NCI-H2029 (cell line): Measurements from ENCODE around the gene PDCD11.

Experiments
- DNase-seq: peaks from one replicate; lab custom pipeline; 2025; lab: John Stamatoyannopoulos, UW

Gene PDCD11

DNA sequence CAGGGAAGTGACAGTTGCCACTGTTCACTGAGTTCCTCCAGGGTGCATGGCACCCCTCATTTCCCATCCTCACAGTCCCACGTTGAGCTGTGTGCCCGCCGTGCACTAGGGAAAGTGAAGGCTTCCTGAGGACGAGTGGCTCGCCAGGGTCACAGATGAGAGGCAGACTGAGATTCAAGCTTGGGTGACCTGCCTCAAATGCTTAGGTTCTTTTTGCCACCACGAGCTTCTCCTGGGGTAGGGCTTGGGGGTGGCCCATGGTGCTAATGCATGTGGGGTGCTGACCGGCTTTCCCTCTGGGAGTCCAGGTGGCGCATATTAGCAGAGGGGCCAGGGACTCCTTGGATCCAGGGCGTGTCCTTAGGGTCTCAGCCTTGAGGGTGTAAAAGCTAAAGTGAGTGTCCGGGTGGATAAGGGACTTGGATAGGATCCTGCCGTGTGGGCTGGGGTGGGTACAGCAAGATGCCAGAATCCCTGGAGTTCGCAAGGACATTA lies 53.8 kb downstream of the PDCD11 start:
- no peak for DNase-seq

DNA sequence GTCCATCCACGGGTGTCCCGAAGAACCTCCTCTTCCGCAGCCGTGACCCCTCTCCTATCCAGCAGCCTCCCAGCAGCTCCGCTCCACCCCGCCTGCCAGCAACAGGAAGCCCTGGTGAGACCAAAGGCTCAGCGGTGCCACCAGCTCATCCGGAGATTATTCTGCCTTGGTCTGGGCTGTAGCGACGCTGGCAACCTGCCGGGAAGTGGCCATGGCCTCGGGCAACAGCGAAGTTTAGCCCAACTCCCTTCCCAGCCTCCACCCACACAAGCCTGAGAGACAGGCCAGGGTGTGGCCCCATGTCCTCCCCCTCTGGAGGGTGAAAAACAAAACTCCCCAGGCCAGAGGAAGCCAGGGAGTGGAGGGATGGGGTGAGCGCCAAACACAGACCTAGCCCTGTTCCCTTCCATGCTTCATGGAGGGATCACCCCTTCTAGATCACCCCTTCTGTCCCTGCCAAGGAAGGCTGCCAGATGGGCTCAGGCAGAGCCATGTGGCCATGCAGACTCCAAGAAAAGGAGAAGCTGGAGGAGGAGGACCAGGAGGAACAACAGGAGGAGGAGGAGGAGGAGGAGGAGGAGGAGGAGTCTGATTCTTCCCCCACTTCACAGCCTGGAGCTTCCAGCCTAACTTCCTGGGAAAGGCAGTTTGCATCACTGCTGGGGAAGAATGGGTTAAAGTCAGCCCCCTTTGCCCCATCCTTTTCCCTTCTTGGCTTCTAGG lies 54.8 kb downstream of the PDCD11 start:
- no peak for DNase-seq

DNA sequence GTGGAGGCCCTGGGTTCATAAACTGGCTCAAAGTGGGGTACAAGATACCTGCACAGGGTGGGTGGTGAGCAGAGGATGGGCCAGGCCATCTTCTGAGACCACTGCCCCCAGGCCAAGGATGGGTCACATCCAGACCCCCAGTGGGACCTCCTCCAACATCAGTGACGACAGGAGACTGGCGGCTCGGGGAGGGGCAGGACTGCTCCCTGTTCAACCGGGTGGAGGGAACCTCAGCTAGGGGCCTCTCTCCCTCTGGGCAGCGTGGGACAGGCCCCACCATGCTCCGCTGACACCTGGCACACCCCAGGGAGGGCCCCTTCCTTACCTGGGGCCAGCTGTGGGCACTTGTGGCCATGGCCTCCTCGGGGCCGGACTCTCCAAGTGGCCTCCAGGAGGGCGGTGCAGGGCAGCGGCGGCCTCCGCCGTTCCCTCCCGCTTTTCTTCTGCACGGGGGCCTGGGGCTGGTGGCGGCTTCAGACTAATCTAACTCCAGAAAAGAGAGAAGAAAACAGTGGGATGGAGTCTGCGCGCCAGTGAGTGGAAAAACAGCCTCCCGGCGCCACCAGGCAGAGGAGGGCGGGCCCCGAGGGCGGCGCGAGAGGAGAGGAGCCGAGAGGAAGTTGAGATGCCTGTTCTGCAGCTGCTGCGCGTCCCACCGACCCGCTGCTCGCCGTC lies 55.5 kb downstream of the PDCD11 start, which contains the start of gene CALHM2:
Gene CALHM2, minus strand, starts transcription at position 540 of the 675 bp plus-strand sequence. CDS start 2,429 bp downstream, outside the sequence.
- DNase-seq: no peak

DNA sequence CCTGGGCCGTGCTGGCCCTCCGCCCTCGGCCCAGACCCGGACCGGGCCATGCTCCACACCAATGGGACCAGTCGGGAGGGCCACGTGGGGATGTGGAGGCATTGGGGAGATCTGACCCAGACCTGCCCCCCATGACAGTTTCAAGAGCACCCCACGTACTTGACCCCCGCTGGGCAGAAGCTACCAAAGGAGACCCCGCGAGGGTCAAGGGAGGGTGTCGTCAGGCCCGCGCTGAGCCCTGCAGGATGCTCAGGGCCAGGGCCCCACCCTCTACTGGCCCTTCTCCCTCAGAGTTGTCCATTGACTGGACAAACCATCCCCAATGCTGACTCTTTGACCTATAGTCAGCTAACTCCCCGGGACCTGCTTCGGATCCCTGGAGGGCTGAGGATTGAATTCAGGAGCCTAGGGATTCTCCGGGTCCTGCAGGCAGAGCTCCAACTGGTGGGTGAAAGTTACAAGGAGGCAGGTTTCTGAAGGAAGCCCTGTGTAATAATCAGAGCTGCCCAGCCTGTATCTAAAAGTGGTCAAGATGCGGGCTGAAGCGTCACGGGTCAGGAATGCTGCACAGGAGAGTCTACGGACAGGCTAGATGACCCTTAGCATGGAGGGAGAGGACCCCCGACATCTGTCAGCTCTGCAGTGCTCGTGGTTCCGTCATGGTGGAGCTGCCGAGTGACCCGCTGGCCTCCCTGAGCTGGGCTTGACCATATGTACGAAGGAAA lies 56.2 kb downstream of the PDCD11 start:
- no peak for DNase-seq

DNA sequence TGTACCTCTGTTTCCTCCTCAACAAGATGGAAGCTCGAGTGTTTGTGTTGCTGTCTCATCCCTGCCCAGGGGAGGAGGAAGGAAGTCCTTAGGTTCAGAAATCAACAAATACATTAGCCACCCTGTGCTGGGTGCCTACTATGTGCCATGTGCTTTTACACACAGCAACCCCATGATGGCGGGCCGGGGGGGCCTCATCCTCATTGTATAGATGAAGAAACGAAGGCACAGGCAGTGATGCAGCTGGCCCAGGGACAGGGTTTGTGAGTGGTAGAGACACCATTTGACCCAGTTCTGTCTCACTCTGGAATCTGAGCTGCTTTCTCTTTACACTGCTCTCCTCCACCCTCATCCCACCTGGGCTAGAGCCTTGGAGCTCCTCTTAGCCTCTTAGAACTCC lies 57.6 kb downstream of the PDCD11 start:
- no peak for DNase-seq

DNA sequence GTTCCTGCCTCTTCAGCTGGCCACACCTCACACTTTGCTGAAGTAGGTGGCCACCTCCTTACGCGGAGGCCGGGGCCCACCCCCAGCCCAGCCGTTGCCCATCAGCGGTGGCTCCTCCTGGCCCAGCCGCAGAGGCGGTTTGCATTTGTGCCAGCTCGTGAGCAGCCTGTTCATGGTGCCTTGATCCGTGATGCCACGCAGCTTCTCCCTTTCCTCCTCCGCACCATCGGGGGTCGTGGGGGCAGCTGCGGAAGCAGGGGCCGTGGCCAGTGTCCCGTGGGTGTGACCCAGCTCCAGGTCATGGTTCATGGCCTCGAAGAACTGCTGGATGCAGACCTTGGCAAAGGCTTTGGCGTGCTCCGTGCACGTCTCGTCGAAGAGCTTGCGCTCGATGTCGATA lies 58.8 kb downstream of the PDCD11 start:
- DNase-seq: no peak

DNA sequence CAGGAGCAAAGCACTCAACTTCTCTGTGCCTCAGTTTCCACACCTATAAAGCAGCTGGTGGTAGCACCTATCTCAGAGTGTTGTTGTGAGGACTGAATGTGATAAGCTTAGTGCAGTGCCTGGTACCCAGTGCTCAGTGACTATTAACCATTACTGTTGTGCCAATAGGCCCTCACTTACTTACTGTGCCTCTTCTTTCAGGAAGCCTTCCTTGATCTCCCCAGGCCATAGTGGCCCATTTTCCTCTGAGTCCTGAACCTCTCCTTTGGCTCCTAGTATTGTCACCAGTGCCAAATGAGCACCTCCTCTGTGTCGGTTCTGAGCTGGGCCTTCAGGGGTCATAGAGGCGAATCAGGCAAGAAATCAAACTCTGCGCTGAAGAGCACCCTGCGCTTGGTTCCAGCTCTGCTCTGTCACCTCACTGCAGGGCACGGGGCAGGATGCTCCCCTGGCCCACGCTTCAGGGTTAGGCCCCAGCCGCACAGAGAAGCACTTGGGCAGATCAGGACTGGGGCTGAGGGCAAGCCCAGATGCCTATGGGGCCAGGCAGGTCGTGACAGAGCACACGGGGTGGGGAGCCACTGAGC lies 59.7 kb downstream of the PDCD11 start:
- no peak for DNase-seq

DNA sequence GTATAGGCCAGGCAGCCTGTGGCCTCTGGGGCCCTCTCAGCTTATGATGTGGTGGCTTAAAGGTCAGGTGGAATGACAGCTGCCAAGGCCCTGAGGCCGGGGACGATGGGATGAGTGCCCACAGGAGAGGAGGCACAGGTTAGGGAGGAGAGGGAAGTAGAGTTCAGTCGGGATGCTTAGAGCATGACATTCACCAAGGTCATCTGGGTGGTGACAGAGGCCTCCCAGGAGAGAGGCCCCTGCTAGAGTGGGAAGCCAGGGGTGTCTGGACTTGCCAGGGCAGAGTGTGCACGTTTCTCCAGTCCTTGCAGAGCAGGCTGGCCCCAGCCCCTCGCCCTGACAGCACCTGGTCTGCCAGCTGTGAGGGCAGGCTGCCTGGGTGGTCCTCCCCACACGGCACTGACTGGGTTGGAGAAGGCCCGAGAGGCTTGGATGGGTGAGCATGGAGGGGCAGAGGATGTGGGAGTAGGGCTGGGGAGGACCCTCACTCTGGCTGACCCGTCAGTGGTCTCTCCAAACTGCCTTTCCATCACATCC lies 60.8 kb downstream of the PDCD11 start:
- DNase-seq: no peak

DNA sequence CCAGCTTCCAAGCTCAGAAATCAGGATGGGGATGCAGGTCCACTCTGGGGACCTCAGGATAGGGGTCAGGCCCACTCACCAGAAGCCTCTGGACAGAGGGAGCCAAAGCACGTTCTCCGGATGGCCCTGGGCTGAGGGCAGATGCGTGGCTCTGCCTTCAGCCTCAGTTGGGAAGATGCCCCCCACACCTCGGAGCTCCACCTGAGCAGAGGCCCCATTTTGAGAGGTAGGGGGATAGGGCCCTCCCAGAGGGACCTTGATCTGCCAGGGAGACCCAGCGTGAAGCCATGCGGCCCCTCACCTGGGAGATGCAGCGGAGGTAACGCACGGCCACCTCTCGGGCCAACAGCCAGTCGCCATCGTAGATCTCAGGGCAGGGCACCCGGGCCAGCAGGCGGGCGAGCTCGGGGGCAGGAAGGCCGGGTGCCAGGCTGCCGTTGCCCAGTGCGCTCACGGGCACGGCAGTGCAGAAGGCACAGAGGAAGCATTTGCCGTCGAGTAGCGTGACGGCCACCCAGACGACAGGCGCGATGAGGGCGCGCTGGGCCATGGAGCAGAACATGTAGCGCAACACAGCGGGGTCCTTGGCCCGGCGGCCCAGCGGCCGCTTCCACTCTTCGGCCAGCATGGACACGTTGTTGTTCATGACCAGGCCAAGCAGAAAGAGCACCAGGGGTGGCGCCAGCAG lies 61.6 kb downstream of the PDCD11 start:
- no peak for DNase-seq

DNA sequence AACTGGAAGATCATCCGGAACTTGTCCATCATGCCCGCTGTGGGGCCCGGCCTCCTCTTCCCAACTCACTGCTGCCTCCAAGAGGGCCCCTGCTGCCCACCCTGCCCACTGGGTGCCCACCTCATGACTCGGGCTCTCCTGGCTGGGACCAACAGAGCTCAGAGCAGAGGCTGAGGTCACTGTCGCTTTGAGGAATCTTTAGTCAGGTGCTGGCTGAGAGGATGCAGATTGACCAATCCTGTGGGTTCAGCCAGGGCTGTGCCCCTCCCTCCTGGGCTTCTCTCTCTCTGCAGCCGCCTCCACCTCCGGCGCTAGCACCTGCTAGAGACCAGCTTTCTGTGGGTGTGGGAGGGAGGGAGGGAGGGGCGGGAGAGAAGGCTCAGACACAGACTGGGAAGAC lies 62.3 kb downstream of the PDCD11 start, which contains the start of gene CALHM1:
Gene CALHM1, minus strand, starts transcription at position 181 of the 400 bp plus-strand sequence. Its CDS starts 149 bp downstream, at position 32.
- DNase-seq: peak; percentile 37

DNA sequence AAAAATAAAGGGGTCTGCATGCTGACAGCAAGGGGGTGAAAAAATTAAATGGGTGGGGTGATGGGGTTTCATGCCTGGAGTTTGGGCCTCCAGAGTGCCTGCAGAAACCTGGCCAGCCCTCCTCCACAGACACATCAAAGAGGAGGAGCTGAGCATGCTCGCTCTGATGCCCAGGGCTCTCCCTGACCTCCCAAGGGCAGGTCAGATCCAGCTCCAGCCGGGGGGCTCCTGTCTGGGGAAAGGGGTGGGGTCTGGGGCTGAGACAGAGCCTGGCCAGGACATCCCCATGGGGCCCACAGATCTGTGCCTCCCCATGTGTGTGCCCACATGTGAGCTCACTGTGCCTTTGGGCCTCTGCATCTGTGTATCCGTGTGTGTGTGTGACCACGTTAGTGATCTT lies 63.2 kb downstream of the PDCD11 start:
- no peak for DNase-seq

DNA sequence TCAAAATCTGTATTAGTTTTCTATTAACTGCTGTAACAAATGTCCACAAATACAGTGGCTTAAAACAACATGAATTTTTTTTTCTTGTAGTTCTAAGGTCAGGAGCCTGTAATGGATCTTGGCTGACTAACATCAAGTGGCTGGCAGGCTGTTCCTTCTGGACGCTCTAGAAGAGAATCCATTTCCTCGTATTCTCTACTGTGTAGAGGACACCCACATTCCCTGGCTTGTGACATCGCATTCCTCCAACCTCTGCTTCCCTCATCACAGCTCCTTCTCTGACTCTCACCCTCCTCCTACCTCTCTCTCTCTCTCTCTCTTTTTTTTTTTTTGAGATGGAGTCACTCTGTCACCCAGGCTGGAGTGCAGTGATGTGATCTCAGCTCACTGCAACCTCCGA lies 67.1 kb downstream of the PDCD11 start:
- DNase-seq: no peak

DNA sequence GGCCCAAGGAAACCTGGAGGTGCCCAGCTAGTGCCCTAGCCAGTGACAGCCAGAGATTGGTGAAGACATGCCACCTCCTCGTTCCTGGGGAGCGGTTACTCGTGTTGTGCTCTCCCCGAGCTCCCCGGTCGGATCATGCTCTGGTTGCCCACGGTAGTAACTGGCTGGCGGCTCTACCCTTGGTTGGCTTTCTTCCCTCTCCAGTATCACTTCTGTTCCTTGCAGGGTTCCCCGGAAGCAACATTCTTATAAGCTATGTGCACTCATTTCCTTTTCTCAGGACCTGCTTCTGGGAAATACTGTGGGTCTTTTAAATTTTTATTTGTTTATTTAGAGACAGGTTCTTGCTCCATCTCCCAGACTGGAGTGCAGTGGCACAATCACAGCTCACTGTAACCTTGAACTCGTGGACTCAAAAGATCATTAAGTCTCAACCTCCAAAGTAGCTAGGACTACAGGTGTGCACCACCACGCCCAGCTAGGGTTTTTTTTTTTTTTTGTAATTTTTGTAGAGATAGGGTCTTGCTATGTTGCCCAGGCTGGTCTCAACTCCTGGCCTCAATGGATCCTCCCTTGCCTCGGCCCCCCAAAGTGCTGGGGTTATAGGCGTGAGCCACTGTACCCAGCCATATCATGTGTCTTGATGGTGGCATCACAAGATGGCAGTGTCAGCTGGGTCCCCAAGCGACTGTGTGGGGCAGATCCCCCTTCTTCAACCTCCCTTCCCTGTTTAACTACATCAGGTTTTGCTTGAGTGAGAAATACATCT lies 69.2 kb downstream of the PDCD11 start:
- no peak for DNase-seq

DNA sequence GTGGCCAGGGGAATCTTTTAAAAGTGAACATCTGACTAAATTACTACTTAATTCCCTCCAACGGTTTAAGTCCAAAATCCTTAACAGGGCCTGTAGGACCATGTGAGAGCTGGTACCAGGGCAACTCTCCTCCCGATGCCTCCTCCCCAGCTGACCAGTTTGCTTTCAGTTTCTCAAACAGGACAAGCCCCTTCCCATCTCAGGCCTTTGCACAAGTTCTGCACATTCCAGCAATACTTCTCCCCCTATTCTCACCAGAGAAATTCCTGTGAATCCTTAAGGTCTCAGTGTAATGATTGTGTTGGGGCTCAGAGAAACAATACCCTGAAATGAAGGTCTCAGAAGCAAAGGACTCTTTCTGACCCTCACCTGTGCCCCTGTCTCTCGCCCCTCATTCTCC lies 70.3 kb downstream of the PDCD11 start:
- no peak for DNase-seq

DNA sequence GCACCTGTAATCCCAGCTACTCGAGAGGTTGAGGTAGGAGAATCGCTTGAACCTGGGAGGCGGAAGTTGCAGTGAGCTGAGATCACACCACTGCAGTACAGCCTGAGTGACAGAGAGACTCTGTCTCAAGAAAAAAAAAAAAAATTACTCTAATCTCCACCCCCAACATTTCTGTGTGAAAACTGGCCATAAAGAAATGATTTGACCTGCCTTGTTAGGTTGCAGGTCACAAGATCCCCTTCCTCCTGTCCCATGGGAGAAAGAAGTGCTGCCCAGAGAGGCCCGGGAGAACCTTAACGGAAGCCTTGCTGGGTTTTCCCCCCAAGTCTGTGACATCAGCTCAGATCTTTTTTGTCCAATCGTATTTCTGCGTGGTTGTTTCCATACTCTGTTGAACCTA lies 71.0 kb downstream of the PDCD11 start:
- DNase-seq: no peak

DNA sequence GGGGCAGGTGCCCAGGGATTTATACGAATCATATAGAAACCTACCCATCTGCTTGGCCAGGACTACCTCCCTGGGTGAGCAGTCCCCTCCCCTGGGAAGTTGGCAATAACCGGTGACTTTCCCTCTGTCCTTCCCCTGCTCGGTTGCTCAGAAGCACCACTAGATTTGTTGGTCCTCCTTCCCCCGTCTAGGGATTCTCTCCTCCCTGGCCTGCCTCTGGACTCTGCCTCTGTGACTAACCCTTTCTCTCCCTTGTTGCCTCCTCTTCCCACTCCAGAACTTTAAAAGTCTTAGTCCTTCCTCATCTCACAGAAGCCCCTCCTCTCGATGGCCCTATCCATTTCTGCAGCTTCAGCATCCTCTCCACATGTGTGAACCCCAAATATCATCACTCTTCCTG lies 72.8 kb downstream of the PDCD11 start:
- no peak for DNase-seq

DNA sequence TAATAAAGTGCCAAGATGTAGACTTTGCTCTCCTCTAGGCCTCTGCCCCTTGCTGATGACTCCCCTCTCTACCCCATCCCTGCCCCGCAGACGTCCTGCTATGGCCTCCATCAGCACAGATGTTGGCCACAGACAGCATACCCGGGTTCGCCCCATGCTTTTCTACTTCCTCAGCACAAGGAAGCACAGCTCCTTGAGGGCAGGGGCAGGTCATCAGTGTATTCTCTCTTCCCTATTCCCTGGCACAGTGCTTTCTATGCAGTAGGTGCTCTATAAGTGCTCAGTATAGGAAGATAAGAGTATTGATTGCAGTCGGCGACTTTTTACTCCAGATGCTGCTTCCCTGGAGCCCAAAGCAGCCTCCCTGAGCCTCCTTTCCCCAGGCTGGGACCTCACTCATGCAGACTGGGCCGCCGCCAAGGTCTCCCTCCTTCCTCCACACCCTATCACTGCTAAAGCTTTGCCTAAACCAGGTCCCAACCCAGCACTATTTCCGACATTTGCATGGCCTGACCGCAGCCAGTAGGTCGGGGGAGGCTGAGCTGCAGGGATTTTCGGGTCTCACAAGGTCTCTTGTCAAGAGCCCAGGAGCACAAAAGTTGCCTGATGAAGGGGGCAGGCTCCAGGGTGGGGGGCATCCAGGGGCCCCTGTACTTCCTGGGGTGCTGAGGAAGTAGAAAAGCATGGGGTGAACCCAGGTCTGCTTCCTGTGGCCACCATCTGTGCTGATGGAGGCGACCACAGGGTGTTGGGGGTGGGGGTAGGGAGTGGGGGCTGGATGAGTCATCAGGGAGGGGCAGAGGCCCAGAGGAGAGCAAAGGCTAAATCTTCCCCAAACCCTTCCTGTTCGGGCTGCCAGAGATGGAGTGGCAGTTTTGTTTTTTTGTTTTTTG lies 74.6 kb downstream of the PDCD11 start:
- DNase-seq: no peak

DNA sequence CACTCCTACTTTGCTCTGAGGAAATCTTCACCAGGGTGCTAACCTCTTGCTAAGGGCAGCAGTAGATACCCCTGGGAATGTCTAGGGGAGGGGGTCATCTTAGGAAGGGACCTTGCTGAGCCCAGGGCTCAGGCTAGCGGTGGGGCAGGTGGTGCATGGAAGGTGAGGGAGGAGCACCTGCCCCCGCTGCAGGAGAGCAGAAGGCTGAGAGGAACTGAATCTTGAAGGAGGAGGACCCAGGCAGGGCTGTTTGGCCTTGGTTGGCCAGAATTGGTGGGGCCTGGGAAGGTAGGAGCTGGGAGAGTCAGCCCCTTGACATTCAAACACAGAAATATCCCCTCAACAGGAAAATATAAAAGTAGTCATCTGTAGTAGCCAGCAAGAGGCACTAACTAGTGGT lies 75.6 kb downstream of the PDCD11 start:
- no peak for DNase-seq

DNA sequence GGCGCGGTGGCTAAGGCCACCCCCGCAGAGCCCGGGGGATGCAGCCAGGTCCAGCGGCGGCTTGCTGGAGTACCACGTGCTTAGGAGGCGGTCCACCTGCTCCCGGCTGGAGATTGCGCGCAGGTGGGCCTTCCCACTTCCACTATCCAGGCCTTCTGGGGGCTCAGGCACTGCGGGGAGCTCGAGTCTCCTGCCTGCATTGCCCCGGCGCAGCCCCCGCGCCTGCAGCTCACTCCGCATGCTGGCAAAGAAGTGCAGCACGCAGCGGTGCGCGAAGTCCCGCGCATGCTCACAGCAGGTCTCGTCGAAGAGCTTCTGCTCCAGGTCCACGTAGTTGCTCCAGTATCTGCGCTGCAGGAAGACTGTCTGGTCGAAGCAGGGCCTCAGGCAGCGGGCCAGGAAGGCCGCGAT lies 76.8 kb downstream of the PDCD11 start:
- DNase-seq: no peak

DNA sequence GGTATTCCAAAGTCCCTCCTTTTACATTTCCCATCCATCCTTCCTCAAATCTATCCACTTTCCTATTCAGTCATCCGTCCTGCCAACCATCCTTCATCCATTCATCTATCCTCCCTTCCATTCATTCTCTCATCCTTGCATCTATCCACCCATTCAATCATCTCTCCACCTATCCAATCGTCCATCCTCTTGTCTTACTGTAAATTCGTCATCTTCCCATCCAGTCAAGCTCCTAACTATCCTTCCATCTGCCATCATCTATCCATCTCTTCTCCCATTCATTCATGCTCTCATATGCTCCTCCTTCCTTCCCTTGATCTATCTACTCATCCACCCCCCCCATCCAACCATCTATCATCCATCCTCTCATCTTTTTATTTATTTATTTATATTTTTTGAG lies 77.7 kb downstream of the PDCD11 start:
- no peak for DNase-seq
